Ovary (tissue), 9 donors: ENCODE results near the gene CNPPD1. TPM values are rescaled to one million over a fixed set of nuclear protein-coding genes. Genes with fewer than 3 reads are reported as not detected.

ENCODE experiments used
- DNase-seq, 5 donors: peaks; one replicate each; pipeline ENCODE4 v3.0.0-alpha.2; 2019 to 2020
- H3K27ac ChIP-seq, 2 donors: fragments of 200-600 bp; one replicate each; pipeline versions ENCODE4 v1.5.1 to v1.8.0; 2019 to 2022
- H3K27me3 ChIP-seq: fragments of 200-600 bp; one replicate; pipeline ENCODE4 v1.8.0; 2022
- H3K36me3 ChIP-seq: fragments of 200-600 bp; sonication (generic); one replicate; pipeline ENCODE4 v1.5.1; 2019
- H3K4me1 ChIP-seq: one replicate; pipeline ENCODE4 v1.8.1; 2013; ENCODE audit warnings: mild to moderate bottlenecking, moderate library complexity; ENCODE audit not compliant: insufficient read depth
- H3K4me3 ChIP-seq: fragments of 200-600 bp; sonication (generic); one replicate; pipeline ENCODE4 v1.5.1; 2017
- H3K9me3 ChIP-seq, 2 donors: fragments of 200-600 bp in 1 of 2; sonication (generic) in 1 of 2; one replicate each; pipeline versions ENCODE4 v1.5.1 to v1.8.1; 2013 to 2019; ENCODE audit warnings: mild to moderate bottlenecking in 1 of 2, moderate library complexity in 1 of 2
- CTCF ChIP-seq, 3 donors: fragments of 450-650 bp in 2 of 3; fragments of 200-600 bp in 1 of 3; IDR thresholded peaks; one replicate each; pipeline versions ENCODE4 v1.5.1 to v1.8.0; 2016 to 2022; ENCODE audit warnings: antibody characterized with exemption in 3 of 3, mild to moderate bottlenecking in 1 of 3
- EP300 ChIP-seq: sonication (generic); formaldehyde crosslinking; IDR thresholded peaks from one replicate; pipeline ENCODE4 v1.6.1; 2017; ENCODE audit warnings: antibody characterized with exemption
- POLR2A ChIP-seq: fragments of 450-650 bp; IDR thresholded peaks from one replicate; pipeline ENCODE4 v1.6.1; 2017; ENCODE audit warnings: antibody characterized with exemption, mild to moderate bottlenecking, moderate library complexity
- WGBS, 3 donors: extraction: QIAGEN DNeasy Blood & Tissue Kit in 1 of 3; methylation state at CpG; one replicate each; pipeline versions ENCODE4 v1.1.5 to v1.1.7; 2013 to 2017; 5-methylcytosine and 5-hydroxymethylcytosine counted together
- intact Hi-C, 4 donors: fragments of 100-400 bp; cut with DNase I; formaldehyde crosslinking; loops; one replicate each; pipeline versions ENCODE4 v1.11.0 to v1.15.1; 2022 to 2023
- polyA plus RNA-seq, 2 donors: library from polyadenylated mRNA; stranded (reverse); fragments of 200-250 nt in 1 of 2; fragments of 350-450 nt in 1 of 2; fragmentation: Illumina TruSeq in 1 of 2; extraction: RNeasy Lipid Tissue Mini Kit (QIAGEN cat#74804) in 1 of 2; gene quantifications; one replicate each; pipeline ENCODE4 v1.2.3, GENCODE V29; 2013 to 2014
- total RNA-seq, 7 donors: library from RNA; depleted of rRNA in 2 of 7; stranded (reverse); fragments of >200 nt in 2 of 7; fragmentation: NEBNext Ultra II Directional in 3 of 7; extraction: Animal tissue kit (Norgen Biotek cat#: 25700) in 3 of 7; gene quantifications; one replicate each; pipeline versions ENCODE4 v1.1.0 to v1.2.4, GENCODE V29; 2016 to 2023
- donor health status: DM: no; HTN: no; CAD: no; lungs with moderate emphysema.
- donor health status: DM: no; HTN: no; CAD: no.
- donor health status: Bipolar disorder and iron deficiency.
- donor health status: DM: yes; HTN: yes; CAD: no.
- donor health status: DM: no; HTN: no; CAD: no.
- donor health status: DM: yes; HTN: yes; CAD: no.

CNPPD1 gene
- total and polyA plus RNA-seq, 9 donors, result 27.1 to 68.2 (median 55.4) TPM

- H3K4me1 ChIP-seq, result peaks cover 4% of the 10 kb centered on the region
- peak in 1 of 5 donors; percentile 14 for DNase-seq
- no peaks in the 10 kb centered on the region for H3K36me3 ChIP-seq
- H3K9me3 ChIP-seq, result no peaks in the 10 kb centered on the region
- H3K27ac ChIP-seq, result no peak overlapping the region
- intact Hi-C loops, result no loop called here
- WGBS, 3 donors, result 79 to 86% (median 86%) methylated on average over 9 of the region's 9 CpGs
- H3K4me3 ChIP-seq, result no peak overlapping the region
- TF ChIP-seq CTCF (IDR thresholded peaks at IDR 0.05) (no peak), EP300 (no peak), POLR2A (no peak)
- no peaks in the 10 kb centered on the region for H3K27me3 ChIP-seq
Observed at GRCh38 chr2:219210886-219211362, 34.2 kb upstream of the CNPPD1 start.

DNA sequence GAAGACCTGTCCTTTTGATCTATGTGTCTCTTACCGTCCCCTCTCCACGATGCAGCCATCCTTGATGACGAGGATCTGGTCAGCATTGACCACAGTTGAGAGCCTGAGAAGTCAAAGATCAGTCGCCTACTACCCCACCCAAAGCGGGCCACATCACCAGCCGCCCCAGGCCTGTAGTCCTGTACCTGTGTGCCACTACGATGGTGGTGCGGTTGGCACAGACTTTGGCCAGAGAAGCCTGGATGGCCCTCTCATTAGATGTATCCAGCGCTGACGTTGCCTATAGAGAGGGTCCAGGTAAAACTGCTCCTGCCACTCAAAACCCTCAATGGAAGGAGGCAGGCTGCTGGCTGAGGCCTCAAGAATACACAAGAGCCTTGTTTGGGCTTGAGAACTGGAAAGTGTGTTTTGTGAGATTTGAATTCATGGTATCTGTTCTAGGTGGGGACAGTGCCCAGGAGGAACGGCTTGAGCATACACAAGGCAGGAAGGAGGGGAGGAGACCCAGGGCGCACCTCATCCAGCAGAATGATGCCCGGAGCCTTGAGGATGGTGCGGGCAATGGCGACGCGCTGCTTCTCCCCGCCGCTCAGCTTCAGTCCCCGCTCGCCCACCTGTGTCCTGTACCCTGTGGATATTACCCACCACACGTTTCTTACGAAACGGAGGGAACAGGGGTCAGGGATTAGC lies 33.6 kb upstream of the CNPPD1 start:
- Histone ChIP-seq H3K27ac (no peak overlapping the region), H3K9me3 (no peaks in the 10 kb centered on the region), H3K4me1 (peaks cover 4% of the 10 kb centered on the region), H3K27me3 (no peaks in the 10 kb centered on the region), H3K4me3 (no peak overlapping the region), H3K36me3 (no peaks in the 10 kb centered on the region)
- 88 to 91% (median 89%) methylated on average over 24 of the region's 24 CpGs for WGBS, 3 donors
- DNase-seq, result peak in 1 of 5 donors; percentile 21
- TF ChIP-seq CTCF (IDR thresholded peaks at IDR 0.05) (no peak), POLR2A (no peak), EP300 (no peak)
- intact Hi-C loops, result no loop called here

DNA sequence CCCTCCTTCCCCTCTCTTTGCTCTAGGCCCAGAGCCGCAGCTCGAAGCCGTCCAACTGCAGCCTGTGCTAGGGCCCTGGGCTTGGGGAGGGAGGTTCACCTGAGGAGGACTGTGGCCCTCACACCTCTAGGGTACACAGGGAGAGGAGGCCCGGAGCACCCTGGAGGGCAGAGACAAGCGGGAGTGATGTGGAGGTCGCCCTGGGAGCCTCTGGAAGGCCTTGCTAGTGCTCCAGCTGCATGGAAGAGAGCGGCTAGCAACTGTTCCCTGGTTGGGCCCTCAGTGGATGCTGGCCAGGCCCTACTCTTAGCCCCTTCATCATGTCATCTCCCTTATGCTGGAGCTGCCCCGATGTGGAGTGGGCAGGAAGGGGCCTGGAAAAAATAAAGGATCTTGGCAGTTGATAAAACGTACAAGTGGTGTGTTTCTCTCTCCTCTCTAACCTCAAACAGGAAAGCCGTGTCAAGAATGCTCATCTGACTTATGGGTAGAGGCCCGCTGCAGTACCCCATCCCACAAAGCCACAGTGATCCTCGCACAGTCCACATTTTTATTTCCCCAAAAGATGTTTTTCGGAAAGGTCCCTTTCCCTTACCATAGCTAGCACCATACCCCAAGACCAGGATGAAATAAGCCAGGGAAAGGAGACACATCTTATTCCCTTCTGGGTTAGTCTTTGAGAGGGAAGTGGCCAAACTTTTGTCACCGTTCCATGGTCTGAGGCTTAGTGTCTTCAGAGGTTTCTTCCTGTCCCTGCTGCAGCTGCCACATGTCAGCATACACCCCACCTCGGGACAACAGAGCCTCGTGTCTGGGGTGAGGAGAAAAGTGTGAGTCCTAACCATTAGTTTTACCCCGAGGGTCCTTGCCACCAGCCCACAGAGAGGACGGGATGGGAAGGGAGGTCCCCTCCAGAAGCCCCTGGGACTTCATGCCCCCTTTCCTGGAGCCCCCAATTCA lies 32.8 kb upstream of the CNPPD1 start:
- intact Hi-C loops, result no loop called here
- TF ChIP-seq POLR2A, result no peak
- TF ChIP-seq CTCF (IDR thresholded peaks at IDR 0.05), result no peak
- TF ChIP-seq EP300, result no peak
- peaks cover 4% of the 10 kb centered on the region for H3K4me1 ChIP-seq
- no peak for DNase-seq
- H3K4me3 ChIP-seq, result no peak overlapping the region
- H3K9me3 ChIP-seq, result no peaks in the 10 kb centered on the region
- no peak overlapping the region for H3K27ac ChIP-seq
- H3K36me3 ChIP-seq, result no peaks in the 10 kb centered on the region
- 77 to 80% (median 78%) methylated on average over 18 of the region's 18 CpGs for WGBS, 3 donors
- H3K27me3 ChIP-seq, result no peaks in the 10 kb centered on the region

DNA sequence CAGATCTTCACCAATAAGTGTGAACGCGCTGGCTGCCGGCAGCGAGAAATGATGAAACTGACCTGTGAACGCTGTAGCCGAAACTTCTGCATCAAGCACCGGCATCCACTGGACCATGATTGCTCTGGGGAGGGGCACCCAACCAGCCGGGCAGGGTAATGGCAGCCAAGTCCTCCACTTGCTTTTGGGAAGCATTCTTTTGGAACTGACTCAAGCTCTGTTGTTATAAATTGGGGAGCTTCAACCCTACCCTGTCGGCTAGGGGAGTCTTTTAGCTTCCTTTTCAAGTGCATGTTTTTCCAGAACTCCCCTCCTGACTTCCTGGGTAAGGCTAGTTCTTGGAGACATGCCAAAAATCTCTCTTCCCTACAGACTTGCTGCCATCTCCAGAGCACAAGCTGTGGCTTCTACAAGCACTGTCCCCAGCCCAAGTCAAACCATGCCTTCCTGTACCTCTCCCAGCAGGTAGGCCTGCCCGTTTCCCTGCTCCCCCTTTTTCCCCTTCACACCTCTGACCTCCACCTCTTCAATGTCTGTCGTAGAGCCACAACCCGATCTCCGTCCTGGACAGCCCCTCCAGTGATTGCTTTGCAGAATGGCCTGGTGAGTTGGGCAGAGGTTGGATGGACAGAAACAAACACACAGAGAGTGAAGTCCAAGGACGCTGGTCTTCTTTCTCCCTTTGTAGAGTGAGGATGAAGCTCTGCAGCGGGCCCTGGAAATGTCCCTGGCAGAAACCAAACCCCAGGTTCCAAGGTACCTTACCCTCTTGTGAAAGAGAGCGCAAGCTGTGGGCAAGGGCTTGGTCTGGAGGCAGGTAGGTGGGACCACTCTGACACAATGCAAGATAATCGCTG lies 31.4 kb upstream of the CNPPD1 start:
- WGBS, 3 donors, result 38 to 53% (median 39%) methylated on average over 17 of the region's 17 CpGs
- no peaks in the 10 kb centered on the region for H3K9me3 ChIP-seq
- H3K4me1 ChIP-seq, result peaks cover 4% of the 10 kb centered on the region
- intact Hi-C loops, result no loop called here
- peak in 3 of 5 donors; percentile 45 to 57 (median 47) for DNase-seq
- no peak overlapping the region for H3K4me3 ChIP-seq
- peak overlapping the region in 1 of 2 donors; percentile 89 for H3K27ac ChIP-seq
- H3K27me3 ChIP-seq, result no peaks in the 10 kb centered on the region
- TF ChIP-seq CTCF (IDR thresholded peaks at IDR 0.05) (no peak), POLR2A (no peak), EP300 (no peak)
- no peaks in the 10 kb centered on the region for H3K36me3 ChIP-seq
